Measurements from ENCODE around the gene CCNK. TPM values are rescaled to one million over a fixed set of nuclear protein-coding genes. Genes with fewer than 3 reads are reported as not detected.

CCNK gene
- total and polyA plus RNA-seq, 2 experiments from 2014 or later: 20.9 TPM

DNA sequence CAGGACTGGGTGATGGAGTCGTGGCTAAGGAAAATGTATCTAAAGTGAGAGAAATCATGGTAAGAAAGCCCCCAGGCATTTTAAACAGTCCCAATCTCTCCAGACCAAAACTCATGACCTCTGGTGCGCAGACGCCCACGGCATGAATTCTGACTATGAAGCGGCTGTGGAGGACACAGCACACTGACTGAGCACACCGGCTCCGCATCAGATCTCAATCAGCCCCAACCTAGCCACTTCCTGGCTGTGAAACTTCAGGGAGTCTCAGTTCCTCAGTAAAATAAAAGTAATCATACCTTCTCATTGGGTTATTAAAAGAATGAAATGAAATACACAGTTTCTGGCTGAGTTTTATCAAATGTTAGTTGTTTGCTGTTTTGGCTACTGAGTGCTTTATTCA lies 39.3 kb upstream of the CCNK start:
- in situ Hi-C loops (cut with MboI): no loop called here
- no peak overlapping the region for H3K4me3 ChIP-seq

GRCh38 chr14:99445931-99446330 lies 35.3 kb upstream of the CCNK start:
- 57 to 65% methylated on average over 7 of the region's 7 CpGs for WGBS, 2 experiments (ENCODE audit: low coverage in 1 of 2, low lambda C conversion rate in 2 of 2, missing lambda C conversion rate in 2 of 2)
- H4K20me1 ChIP-seq (ENCODE audit: insufficient read depth): no peaks in the 10 kb centered on the region
- H3K4me2 ChIP-seq (ENCODE audit: unreplicated experiment): no peak overlapping the region
- TF ChIP-seq EZH2phosphoT487 (IDR thresholded peaks at IDR 0.05; ENCODE audit: insufficient read depth, low read depth) (no peak), EZH2 (IDR thresholded peaks at IDR 0.05; ENCODE audit: insufficient read depth, poor library complexity, severe bottlenecking) (no peak)
- H3F3A ChIP-seq (ENCODE audit: insufficient read depth): no peaks in the 10 kb centered on the region
- in situ Hi-C loops (cut with MboI): no loop called here
- no peaks in the 10 kb centered on the region for H3K27me3 ChIP-seq (replicated peaks; ENCODE audit: insufficient read depth)
- no peak overlapping the region for H2AFZ ChIP-seq
- 0 out of 2 replicates have a peak, but pooled peaks cover 10% of the 10 kb centered on the region for H3K79me2 ChIP-seq (ENCODE audit: insufficient read depth)
- no peaks in the 10 kb centered on the region for H3K9me2 ChIP-seq (ENCODE audit: insufficient read depth)
- DNase-seq: peak; percentile 24
- H3K27ac ChIP-seq: no peak overlapping the region
- no peaks in the 10 kb centered on the region for H3K4me1 ChIP-seq (ENCODE audit: insufficient read depth)
- no peaks in the 10 kb centered on the region for H3K9me3 ChIP-seq (ENCODE audit: low read depth)
- H3K36me3 ChIP-seq (ENCODE audit: low read depth): peaks cover 3% of the 10 kb centered on the region
- H3K9ac ChIP-seq: no peak overlapping the region
- H3K4me3 ChIP-seq: no peak overlapping the region

More for the DNA sequence above, 39.3 kb upstream of the CCNK start:
- no peak for TF ChIP-seq EZH2phosphoT487 (IDR thresholded peaks at IDR 0.05; ENCODE audit: insufficient read depth, low read depth)
- TF ChIP-seq EZH2 (IDR thresholded peaks at IDR 0.05; ENCODE audit: insufficient read depth, poor library complexity, severe bottlenecking): no peak
- WGBS, 2 experiments (ENCODE audit: low coverage in 1 of 2, low lambda C conversion rate in 2 of 2, missing lambda C conversion rate in 2 of 2): 90 to 94% methylated on average over 7 of the region's 7 CpGs
- Histone ChIP-seq H3K9me3 (ENCODE audit: low read depth) (no peaks in the 10 kb centered on the region), H3K9me2 (ENCODE audit: insufficient read depth) (no peaks in the 10 kb centered on the region), H4K20me1 (ENCODE audit: insufficient read depth) (no peaks in the 10 kb centered on the region), H3K27me3 (replicated peaks; ENCODE audit: insufficient read depth) (no peaks in the 10 kb centered on the region), H3K4me1 (ENCODE audit: insufficient read depth) (no peaks in the 10 kb centered on the region), H3K36me3 (ENCODE audit: low read depth) (no peaks in the 10 kb centered on the region), H3F3A (ENCODE audit: insufficient read depth) (no peaks in the 10 kb centered on the region), H2AFZ (no peak overlapping the region), H3K27ac (no peak overlapping the region), H3K79me2 (ENCODE audit: insufficient read depth) (0 out of 2 replicates have a peak, but pooled peaks cover 4% of the 10 kb centered on the region), H3K4me2 (ENCODE audit: unreplicated experiment) (no peak overlapping the region), H3K9ac (no peak overlapping the region)
- DNase-seq: no peak

DNA sequence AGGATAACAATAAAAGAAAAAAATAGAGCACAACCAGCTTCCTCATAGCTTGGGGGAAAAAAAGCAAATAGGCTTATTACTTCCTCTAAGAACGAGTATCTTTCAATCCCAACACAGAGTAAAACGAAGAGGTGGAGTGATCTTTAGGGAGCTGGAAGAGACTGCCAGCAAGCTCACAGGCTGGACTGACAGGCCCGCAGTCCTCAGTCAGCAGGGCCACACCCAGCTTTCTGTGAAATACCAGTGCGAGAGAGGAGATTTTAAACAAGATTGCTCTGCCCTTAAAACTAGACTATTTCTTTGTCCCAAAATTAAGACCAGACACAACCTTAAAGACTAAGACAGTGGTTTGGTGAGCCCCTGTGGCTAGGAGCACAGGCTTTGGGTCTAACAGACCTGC lies 33.5 kb upstream of the CCNK start:
- 0 out of 2 replicates have a peak, but pooled peaks cover 13% of the 10 kb centered on the region for H3K79me2 ChIP-seq (ENCODE audit: insufficient read depth)
- WGBS, 2 experiments (ENCODE audit: low coverage in 1 of 2, low lambda C conversion rate in 2 of 2, missing lambda C conversion rate in 2 of 2): 65 to 70% methylated on average over 4 of the region's 4 CpGs

DNA sequence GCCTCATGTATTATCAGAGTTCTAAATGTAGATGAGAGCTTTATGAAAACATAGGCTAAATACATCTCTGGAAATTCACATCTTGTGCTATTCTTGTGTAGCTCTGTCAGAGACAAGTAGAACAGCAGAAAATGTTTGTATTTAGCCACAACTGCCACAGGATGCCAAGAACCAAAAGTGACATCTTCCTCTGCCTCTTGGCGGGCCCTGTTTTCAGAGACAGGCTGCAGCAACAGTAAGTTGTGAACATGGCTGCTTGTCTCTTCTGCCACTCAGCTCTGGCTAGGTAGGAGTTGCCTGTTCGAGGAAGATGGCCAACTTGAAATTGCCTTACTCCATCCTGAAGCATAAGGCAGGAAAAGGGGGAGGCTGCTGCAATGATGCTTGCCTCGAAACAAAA lies 30.9 kb upstream of the CCNK start:
- in situ Hi-C loops (cut with MboI): no loop called here
- Histone ChIP-seq H3K36me3 (ENCODE audit: low read depth) (peaks cover 3% of the 10 kb centered on the region), H3K4me3 (no peak overlapping the region), H3K27me3 (replicated peaks; ENCODE audit: insufficient read depth) (no peaks in the 10 kb centered on the region), H3F3A (ENCODE audit: insufficient read depth) (no peaks in the 10 kb centered on the region), H2AFZ (no peak overlapping the region), H3K27ac (no peak overlapping the region), H3K9me2 (ENCODE audit: insufficient read depth) (no peaks in the 10 kb centered on the region), H3K9me3 (ENCODE audit: low read depth) (no peaks in the 10 kb centered on the region), H3K9ac (no peak overlapping the region), H3K4me1 (ENCODE audit: insufficient read depth) (no peaks in the 10 kb centered on the region), H3K79me2 (ENCODE audit: insufficient read depth) (peaks cover 21% of the 10 kb centered on the region; the same call in 1 of the 2 replicates), H4K20me1 (ENCODE audit: insufficient read depth) (no peaks in the 10 kb centered on the region), H3K4me2 (ENCODE audit: unreplicated experiment) (no peak overlapping the region)
- no peak for DNase-seq
- TF ChIP-seq EZH2 (IDR thresholded peaks at IDR 0.05; ENCODE audit: insufficient read depth, poor library complexity, severe bottlenecking): no peak
- TF ChIP-seq EZH2phosphoT487 (IDR thresholded peaks at IDR 0.05; ENCODE audit: insufficient read depth, low read depth): no peak
- WGBS, 2 experiments (ENCODE audit: low coverage in 1 of 2, low lambda C conversion rate in 2 of 2, missing lambda C conversion rate in 2 of 2): 81 to 86% methylated on average over 3 of the region's 3 CpGs

More for the DNA sequence above, 33.5 kb upstream of the CCNK start:
- no peak overlapping the region for H3K9ac ChIP-seq
- in situ Hi-C loops (cut with MboI): no loop called here
- no peak overlapping the region for H3K4me2 ChIP-seq (ENCODE audit: unreplicated experiment)
- no peak for TF ChIP-seq EZH2phosphoT487 (IDR thresholded peaks at IDR 0.05; ENCODE audit: insufficient read depth, low read depth)
- TF ChIP-seq EZH2 (IDR thresholded peaks at IDR 0.05; ENCODE audit: insufficient read depth, poor library complexity, severe bottlenecking): no peak
- H3K27me3 ChIP-seq (replicated peaks; ENCODE audit: insufficient read depth): no peaks in the 10 kb centered on the region
- H3K4me3 ChIP-seq: no peak overlapping the region
- H3K4me1 ChIP-seq (ENCODE audit: insufficient read depth): no peaks in the 10 kb centered on the region
- no peak overlapping the region for H3K27ac ChIP-seq
- no peaks in the 10 kb centered on the region for H3F3A ChIP-seq (ENCODE audit: insufficient read depth)
- H3K9me3 ChIP-seq (ENCODE audit: low read depth): no peaks in the 10 kb centered on the region
- no peaks in the 10 kb centered on the region for H3K9me2 ChIP-seq (ENCODE audit: insufficient read depth)
- no peaks in the 10 kb centered on the region for H4K20me1 ChIP-seq (ENCODE audit: insufficient read depth)
- peaks cover 3% of the 10 kb centered on the region for H3K36me3 ChIP-seq (ENCODE audit: low read depth)
- DNase-seq: no peak
- no peak overlapping the region for H2AFZ ChIP-seq

DNA sequence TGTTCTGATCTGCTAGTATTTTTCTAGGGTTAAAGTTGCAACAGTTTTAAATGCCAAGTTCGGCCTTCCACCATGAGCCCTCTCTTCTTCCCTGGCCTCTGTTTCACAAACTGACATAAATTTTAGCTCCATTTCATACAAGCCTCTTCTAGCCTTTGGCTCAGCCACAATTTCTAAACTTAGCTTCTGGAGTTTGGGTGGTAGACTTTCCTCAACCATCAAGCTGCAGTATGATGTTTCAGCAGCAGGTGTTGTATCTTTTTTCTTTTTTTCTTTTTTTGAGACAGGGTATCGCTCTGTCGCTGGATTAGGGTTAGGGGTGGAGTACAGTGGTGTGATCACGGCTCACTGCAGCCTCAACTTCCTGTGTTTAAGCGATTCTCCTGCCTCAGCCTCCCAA lies 30.0 kb upstream of the CCNK start:
- Histone ChIP-seq H3K9ac (no peak overlapping the region), H3K79me2 (ENCODE audit: insufficient read depth) (peaks cover 21% of the 10 kb centered on the region; the same call in 1 of the 2 replicates), H3K27me3 (replicated peaks; ENCODE audit: insufficient read depth) (no peaks in the 10 kb centered on the region), H3F3A (ENCODE audit: insufficient read depth) (no peaks in the 10 kb centered on the region), H3K27ac (no peak overlapping the region), H3K36me3 (ENCODE audit: low read depth) (peaks cover 6% of the 10 kb centered on the region), H3K9me3 (ENCODE audit: low read depth) (no peaks in the 10 kb centered on the region), H2AFZ (no peak overlapping the region), H3K9me2 (ENCODE audit: insufficient read depth) (no peaks in the 10 kb centered on the region), H3K4me2 (ENCODE audit: unreplicated experiment) (no peak overlapping the region), H4K20me1 (ENCODE audit: insufficient read depth) (no peaks in the 10 kb centered on the region), H3K4me1 (ENCODE audit: insufficient read depth) (no peaks in the 10 kb centered on the region), H3K4me3 (no peak overlapping the region)
- TF ChIP-seq EZH2 (IDR thresholded peaks at IDR 0.05; ENCODE audit: insufficient read depth, poor library complexity, severe bottlenecking) (no peak), EZH2phosphoT487 (IDR thresholded peaks at IDR 0.05; ENCODE audit: insufficient read depth, low read depth) (no peak)
- in situ Hi-C loops (cut with MboI): no loop called here
- WGBS, 2 experiments (ENCODE audit: low coverage in 1 of 2, low lambda C conversion rate in 2 of 2, missing lambda C conversion rate in 2 of 2): 94 to 96% methylated on average over 5 of the region's 5 CpGs
- DNase-seq: no peak
